GM19099 (cell line): ENCODE results near the gene FBLN1.

ENCODE experiments used
- POLR2A ChIP-seq: IDR thresholded peaks from 3 replicates; pipeline ENCODE4 v1.6.1; 2011; ENCODE audit warnings: low read depth; ENCODE audit not compliant: insufficient read length; ENCODE audit errors: extremely low read depth

FBLN1 gene

DNA sequence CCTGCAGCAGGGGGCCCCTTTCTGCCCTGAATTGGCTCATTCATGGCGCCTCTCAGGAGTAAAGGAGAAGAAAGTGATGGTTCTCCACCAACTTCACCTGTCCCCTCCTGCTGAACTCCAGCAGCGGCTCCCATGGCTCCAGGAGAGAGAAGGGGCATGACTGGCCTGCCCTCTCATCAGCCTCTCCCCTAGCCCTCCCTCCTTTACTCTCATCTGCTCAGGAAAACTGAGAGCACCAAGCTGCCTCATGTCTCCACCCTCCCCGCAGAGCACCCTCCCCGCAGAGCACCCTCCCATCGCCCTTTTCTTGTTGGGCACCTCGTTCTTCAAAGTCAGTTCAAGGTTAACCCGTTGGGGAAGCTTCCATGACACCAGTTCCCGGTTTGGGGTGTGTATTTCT lies 86.9 kb downstream of the FBLN1 start:
- TF ChIP-seq POLR2A: no peak

DNA sequence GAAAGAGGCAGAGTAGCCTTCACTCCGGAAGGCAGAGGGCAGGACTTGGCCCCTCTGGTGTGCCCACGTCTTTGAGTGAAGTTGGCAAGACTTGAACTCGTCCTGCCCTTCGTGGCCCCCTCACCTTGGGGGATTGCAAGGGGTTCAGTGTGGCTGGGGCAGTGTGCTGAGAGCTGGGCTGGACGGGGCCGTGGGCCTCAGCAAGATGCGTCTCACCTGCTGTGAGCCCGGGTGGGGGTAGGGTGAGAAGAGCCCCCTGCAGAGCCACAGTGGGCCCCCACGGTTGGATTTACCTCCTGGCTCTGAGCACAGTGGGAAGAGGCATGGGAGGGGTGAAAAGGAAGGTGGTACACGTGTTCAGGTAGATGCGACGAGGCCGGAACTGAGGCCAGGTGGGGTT lies 87.6 kb downstream of the FBLN1 start:
- no peak for TF ChIP-seq POLR2A

DNA sequence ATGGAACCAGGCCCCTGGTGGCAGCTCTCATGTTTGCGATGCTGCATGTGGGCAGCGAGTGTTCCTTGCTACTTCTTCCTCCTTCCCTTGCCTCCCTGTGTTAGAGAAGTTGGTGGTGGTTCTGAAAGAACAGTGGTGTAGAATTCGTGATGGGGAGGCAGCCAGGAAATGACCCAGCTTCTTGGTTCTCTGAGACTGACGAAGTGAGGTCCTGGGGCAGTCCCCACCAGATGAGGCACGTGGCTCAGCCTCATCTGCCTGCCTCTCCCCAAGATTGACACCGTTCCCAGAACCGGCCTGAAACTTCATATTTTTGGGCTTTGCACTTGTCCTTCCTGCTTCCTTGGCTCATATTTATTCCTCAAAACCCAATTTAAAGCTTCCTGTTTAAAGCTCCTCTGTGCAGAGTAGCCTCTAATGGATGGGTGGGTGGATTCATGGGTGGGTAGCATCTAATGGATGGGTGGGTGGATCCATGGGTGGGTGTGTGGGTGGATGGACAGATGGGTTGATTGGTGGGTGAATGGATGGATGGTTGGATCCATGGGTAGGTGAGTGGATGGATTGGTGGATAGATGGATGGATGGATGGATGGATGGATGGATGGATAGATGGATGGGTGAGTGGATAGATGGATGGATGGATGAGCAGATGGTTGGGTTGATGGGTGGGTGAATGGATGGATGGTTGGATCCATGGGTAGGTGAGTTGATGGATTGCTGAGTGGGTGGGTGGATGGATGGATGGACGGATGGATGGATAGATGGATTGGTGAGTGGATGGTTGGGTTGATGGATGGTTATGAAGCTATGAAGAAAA lies 91.6 kb downstream of the FBLN1 start:
- no peak for TF ChIP-seq POLR2A

DNA sequence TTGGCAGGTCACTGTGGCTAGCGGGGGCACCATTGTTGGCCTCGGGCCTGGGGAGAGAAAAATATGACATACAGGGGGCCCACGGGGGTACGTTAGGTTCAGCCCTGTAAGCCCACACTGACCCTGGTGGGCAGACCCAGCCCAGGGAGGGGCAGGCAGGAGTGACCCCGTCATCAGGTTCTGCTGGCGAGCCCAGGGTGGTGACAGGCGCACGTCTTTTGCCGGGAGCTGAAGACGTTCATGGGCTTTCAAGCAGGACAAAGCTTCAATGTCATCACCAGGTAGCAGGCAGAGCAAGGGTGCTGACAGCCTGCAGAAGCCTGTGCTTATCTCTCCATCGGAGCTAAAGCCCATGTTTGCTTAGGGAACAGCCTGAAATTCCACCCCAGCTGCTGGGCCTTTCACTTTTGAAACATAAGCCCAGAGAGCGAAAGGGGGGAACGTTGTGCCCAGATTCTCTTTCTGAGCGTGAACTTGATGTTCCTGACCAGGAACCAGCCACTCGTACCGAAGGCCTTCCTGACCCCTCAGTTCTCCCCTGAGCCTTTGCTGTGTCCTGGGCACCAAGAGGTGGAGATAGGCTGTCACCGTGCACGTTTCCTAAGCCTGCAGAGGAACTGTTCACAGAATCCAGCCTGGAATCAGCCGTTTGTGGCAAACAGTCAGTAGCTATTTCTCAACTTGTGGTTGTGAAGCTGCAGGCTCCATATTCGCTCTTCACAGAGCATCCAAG lies 94.9 kb downstream of the FBLN1 start:
- TF ChIP-seq POLR2A: no peak

DNA sequence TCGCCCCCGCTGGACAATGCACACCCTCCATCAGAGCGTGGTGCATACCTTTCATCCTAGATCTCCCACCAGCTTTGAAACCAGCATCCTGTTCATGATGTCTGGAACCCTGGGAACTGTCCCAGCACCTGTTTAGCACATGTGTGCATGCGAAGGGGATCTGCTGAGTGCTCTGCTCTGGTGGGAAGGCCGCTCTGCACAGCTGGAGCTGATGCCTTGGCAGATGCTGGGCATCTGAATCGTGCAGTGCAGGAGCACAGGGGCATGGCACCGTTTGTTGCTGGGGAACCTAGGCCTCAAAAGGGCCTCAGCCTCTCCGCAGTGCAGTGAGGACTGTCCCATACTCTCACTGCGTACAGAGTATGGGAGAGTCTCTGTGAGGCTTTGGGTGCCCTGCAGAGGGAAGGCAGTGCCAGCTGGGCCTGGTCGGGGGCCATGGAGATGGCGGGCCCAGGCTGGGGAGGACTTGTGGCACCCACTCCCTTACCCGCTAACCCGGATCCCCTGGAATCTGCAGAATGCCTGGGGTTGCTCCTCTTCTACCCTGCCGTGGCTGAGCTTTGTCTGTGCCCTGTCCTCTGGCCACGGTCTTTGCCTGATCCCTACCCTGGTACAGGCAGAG lies 96.0 kb downstream of the FBLN1 start:
- TF ChIP-seq POLR2A: no peak

DNA sequence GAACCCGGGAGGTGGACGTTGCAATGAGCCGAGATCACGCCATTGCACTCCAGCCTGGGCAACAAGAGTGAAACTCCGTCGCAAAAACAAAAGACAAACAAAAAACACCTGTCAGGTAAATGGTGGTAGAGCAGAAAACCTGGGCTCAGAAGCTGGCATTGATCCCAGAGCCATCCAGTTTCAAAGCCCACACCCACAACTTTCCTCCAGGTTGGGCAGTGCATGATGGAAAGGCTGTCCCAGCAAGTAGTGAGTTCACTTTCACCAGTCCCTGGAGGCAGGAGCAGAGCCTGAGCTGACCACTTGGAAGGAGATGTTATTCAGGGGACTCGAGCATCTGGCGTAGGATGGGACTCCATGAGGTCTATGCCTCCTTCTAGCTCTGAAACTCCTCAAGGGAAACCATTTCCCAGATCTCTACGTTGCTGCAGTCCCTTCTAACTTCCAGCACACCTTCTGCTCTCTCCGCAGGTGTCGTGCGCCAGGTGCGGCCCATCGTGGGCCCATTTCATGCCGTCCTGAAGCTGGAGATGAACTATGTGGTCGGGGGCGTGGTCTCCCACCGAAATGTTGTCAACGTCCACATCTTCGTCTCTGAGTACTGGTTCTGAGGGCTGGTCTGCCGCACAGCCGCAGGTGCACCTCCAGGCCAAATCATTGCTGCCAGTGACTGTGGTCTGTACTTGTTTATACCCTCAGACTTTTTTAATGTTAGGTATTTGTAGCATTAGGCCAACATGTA lies 97.3 kb downstream of the FBLN1 start:
- TF ChIP-seq POLR2A: no peak

DNA sequence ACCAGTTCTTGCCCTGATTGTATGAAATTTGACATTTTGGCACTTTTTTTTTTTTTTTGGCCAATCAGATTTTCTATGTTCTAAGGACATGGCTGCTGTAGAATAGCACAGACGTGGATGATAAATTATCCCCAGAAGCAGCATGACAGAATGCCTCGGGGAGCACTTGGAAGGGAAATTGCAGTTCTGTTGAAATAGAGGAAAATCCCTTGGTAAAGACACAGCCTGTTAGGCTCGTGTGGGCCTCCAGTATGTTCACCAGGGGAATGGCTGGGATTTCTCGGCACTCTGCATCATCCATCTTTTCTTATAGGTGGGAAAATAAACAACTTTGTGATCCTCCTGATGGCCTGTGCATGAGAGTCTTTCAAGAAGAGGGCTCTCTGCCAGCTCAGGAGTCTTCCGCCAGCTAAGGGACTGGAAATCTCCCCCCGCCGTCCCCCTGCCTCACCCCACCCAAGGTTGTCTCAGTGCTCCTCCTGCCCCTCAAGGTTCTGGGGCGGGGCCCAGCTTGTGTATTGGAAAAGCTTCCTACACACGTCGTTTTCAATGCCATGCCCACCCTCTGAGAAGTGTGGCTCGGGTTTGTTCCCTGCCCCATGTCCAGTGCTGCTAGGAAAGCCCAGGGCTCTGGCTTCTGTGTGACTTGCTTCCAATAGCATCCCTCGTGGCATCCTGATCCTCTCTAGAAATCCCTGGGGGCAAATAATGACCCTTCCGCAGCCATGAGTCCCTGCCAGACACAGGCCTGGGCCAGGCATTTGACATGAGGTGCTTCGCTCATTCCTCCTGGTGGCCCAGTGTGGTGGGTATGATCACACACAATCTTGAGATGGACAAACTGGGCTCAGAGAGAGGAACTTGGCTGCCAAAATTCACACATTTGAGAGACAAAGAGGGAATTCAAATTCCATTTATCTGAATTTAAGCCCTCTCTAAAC lies 98.4 kb downstream of the FBLN1 start:
- no peak for TF ChIP-seq POLR2A

DNA sequence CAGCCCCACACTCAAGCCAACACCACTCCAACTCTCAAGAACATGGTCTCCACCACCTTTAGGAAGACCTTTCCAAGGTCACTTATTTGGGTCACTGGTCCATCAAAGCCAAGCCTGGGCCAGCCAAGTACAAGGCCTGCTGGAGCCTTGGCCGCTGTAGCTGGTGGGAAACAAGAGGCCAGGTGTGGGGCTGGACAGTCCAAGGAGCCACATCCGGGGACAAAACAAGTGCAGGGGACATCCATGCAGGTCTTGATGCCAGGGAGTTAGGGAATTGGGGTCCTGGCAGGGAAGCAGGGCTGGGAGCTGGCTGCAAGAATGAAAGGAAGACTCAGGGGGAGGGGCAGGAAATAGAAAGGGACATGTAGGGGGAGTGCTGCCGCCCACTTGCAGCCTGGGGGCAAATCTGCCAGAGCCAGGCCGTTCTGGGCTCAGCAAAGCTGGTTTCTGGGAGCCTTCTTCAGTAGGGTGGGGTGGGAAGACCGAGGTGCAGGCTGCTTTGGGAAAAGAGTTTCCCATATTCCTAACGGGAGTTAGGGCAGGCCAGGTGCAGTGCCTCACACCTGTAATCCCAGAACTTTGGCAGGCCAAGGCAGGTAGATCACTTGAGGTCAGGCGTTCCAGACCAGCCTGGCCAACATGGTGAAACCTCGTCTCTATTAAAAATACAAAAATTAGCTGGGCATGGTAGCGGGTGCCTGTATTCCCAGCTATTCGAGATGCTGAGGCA lies 99.5 kb downstream of the FBLN1 start:
- no peak for TF ChIP-seq POLR2A

DNA sequence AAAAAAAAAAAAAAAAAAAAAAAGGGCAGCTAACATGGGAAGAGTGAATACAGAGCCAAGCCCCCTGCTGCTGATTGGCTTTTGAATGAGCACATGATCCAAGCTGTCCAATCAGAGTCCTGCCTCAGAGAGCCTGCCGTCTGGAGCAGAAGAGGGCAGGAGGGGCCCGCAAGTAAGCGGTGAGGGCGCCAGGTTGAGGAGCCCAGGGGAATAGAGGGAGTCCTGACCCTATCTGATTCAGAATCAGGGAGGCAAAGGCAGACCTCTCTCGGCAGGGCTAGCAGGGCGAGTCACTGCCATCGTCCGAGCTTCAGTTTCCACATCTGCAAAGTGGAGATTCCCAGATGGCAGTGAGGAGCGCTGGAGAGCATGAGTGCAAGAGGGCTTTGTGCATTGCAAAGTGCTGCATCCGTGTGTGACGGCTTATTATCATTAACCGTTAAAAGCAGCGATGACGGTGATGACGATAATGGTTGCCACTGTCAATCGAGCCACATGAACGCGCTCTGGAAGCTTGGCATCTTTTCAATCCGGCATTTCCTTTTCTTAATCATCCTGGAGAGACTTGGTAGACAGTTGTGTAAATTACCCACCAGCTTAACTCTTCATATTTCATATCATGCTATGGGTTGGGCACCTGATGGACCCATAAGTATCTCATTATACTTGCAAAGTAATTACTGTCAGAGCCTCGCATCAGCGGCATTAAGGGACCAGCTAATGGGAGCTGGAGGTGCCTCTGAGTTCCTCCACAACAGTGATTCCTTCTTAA lies 100.3 kb downstream of the FBLN1 start:
- no peak for TF ChIP-seq POLR2A

DNA sequence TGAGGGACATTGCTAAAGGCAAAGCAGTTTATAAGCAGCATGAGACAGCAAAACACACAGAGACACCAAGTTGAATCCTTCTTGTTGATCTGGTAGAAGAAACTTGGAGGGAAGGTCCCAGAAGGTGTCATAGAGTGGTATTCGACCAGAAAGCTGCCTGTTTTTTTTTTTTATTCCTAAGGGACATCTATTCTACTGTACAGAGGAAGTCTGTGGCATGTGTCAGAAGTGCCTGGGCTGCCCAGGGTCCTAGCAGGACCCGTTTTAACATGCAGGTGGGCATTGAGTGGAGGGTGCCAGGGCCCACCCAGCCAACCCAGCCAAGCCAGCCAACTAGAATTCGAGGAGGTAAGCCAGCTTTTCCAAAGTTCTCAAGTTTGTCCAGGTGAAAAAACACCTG lies 100.9 kb downstream of the FBLN1 start:
- TF ChIP-seq POLR2A: no peak

DNA sequence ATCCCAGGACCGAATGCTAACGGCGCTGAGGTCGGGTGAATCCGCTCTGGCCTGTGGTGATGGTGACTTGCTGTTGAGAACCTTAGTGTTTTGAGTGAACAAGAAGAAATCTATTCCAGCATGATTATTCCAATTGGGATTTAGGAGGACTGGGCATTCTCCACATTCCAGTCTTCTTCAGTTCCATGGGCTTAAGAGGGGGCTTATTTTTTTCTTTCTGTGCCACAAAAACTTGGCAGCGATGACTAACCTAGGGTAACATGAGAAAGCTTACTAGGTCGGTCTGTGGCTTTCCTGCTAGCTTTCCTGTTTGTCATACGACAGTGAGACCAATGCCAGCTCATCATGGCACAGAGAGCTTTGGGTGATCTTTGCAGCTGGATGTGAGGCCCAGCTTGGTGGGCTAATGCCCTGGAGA lies 106.1 kb downstream of the FBLN1 start:
- TF ChIP-seq POLR2A: no peak

DNA sequence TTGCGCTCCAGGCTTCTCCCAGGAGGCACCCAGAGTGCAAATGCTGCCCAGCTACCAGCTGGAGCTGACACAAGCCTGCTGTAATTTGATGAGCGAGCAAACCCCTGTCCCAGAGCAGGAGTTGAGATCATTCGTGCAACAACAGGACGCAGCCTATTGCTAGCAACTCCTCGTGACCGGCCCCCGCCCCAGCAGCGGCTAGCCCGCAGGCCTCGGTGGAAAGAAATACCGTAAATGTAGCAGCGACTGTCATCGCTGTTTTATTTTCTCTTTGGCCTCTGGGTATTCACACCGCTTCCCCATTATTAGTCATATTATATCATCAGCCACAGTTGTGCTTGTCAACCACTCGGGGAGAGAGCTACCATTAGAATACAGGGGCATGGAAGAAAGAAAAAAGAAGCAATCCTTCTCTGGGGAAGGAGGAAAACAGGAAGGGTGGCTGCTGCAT lies 109.8 kb downstream of the FBLN1 start:
- TF ChIP-seq POLR2A: no peak

DNA sequence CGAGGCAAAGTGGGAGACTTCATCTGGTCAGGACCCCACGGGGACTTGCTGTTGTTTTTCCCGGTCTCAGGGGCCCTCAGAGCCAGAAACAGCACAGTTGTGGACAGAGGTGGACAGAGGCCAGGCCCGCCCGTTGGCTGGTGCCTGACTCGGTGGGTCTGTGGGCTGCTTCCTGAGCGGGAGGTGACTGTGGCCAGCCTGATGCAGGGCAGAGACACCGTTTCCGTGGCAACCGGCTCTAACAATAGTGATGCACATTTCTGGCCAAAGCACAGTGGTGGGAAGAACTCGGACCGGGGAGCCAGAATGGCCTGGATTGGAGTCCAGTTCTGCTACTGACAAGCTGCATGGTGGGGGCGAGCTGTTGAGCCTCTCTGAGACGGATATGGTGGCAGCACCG lies 110.3 kb downstream of the FBLN1 start:
- TF ChIP-seq POLR2A: no peak
